ENCODE measurements around the gene DDX3X.

The DDX3X gene

DNA sequence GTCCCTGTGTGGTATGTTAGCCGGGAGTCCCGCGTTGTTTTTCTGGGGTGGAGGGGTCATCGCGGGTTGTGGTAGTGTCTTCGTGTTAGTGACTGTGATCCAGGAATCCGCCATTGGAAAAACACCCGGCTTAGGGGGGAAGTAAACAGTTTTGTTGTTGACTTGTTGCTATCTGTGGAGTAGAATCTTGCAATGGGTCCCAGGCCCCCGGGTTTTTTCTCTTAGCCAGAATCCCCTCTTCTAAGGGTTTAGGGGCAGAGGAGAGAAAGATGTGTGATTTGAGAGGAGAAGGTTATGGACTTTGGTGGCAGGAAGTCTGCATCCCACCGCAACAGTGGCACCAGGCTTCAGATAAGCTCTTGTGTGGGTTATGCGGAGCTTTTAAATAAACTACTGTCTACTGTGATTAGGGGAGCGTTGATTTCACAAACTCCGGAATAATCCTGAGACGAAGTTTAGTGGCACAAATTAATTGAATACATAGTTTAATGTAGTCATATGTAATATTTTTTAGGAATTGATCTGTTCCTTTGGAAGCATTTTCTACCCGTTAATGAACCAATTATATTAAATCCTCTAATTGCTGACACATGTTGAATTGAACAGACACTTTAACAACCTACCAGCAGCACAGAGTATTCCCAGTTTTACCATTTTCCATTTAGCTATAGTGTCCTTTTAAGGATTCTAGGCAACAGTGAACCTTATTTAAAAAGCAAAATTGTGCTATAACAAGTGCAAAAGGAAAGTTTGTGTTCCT, 1.4 kb downstream of the DDX3X start:
- peaks cover 43% of the 10 kb centered on the region for H3K36me3 Mint-ChIP-seq (ENCODE audit: low read depth)
- peaks cover 3% of the 10 kb centered on the region for H3K27me3 Mint-ChIP-seq (ENCODE audit: low read depth)
- H3K9me3 Mint-ChIP-seq = no peaks in the 10 kb centered on the region
- H3K27ac Mint-ChIP-seq = peak overlapping the region; percentile 99
- no peak for DNase-seq (ENCODE audit: low spot score)
- H3K4me1 Mint-ChIP-seq (ENCODE audit: low read depth) = peaks cover 36% of the 10 kb centered on the region
- H3K4me3 Mint-ChIP-seq = peak overlapping the region; percentile 92

DNA sequence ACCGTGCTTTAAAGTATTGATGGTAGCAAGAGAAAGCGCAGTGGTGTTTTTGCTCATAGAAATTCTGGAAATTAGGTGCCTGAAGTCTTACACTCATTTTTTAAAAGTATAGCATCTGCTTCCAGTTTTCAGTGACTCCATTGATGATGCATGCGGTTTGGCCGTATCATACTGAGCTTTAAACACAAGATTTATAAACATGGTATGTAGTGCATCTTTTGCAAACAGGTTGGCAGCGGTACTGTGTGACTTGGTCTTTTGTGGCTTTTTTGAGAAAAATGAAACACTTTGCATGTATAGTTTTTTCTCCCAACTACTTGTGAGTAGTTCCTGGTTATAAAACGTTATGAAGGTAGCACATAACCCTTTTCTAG, 2.0 kb downstream of the DDX3X start:
- Mint-ChIP-seq H3K9me3 (no peaks in the 10 kb centered on the region), H3K4me3 (peak overlapping the region; percentile 92), H3K4me1 (ENCODE audit: low read depth) (peaks cover 32% of the 10 kb centered on the region), H3K27ac (peak overlapping the region; percentile 99), H3K27me3 (ENCODE audit: low read depth) (peaks cover 3% of the 10 kb centered on the region), H3K36me3 (ENCODE audit: low read depth) (peaks cover 48% of the 10 kb centered on the region)
- DNase-seq (ENCODE audit: low spot score) = no peak

GRCh38 chrX:41336447-41336846, 2.5 kb downstream of the DDX3X start:
- H3K36me3 Mint-ChIP-seq (ENCODE audit: low read depth) = peaks cover 51% of the 10 kb centered on the region
- no peak for DNase-seq (ENCODE audit: low spot score)
- H3K27ac Mint-ChIP-seq = peak overlapping the region; percentile 99
- peaks cover 34% of the 10 kb centered on the region for H3K4me1 Mint-ChIP-seq (ENCODE audit: low read depth)
- no peaks in the 10 kb centered on the region for H3K9me3 Mint-ChIP-seq
- peaks cover 3% of the 10 kb centered on the region for H3K27me3 Mint-ChIP-seq (ENCODE audit: low read depth)
- peak overlapping the region; percentile 92 for H3K4me3 Mint-ChIP-seq

GRCh38 chrX:41337140-41337539, 3.2 kb downstream of the DDX3X start:
- H3K4me1 Mint-ChIP-seq (ENCODE audit: low read depth) = peaks cover 33% of the 10 kb centered on the region
- peaks cover 52% of the 10 kb centered on the region for H3K36me3 Mint-ChIP-seq (ENCODE audit: low read depth)
- DNase-seq (ENCODE audit: low spot score) = no peak
- H3K4me3 Mint-ChIP-seq = peak overlapping the region; percentile 92
- H3K27me3 Mint-ChIP-seq (ENCODE audit: low read depth) = peaks cover 3% of the 10 kb centered on the region
- H3K9me3 Mint-ChIP-seq = no peaks in the 10 kb centered on the region
- H3K27ac Mint-ChIP-seq = peak overlapping the region; percentile 60

GRCh38 chrX:41338436-41338835, 4.5 kb downstream of the DDX3X start:
- H3K9me3 Mint-ChIP-seq = no peaks in the 10 kb centered on the region
- peaks cover 3% of the 10 kb centered on the region for H3K27me3 Mint-ChIP-seq (ENCODE audit: low read depth)
- H3K27ac Mint-ChIP-seq = peak overlapping the region; percentile 15
- no peak for DNase-seq (ENCODE audit: low spot score)
- peaks cover 31% of the 10 kb centered on the region for H3K4me1 Mint-ChIP-seq (ENCODE audit: low read depth)
- peak overlapping the region; percentile 92 for H3K4me3 Mint-ChIP-seq
- H3K36me3 Mint-ChIP-seq (ENCODE audit: low read depth) = peaks cover 58% of the 10 kb centered on the region

GRCh38 chrX:41339148-41339547, 5.2 kb downstream of the DDX3X start:
- H3K36me3 Mint-ChIP-seq (ENCODE audit: low read depth) = peaks cover 65% of the 10 kb centered on the region
- H3K4me1 Mint-ChIP-seq (ENCODE audit: low read depth) = peaks cover 31% of the 10 kb centered on the region
- no peaks in the 10 kb centered on the region for H3K9me3 Mint-ChIP-seq
- peak overlapping the region; percentile 58 for H3K4me3 Mint-ChIP-seq
- DNase-seq (ENCODE audit: low spot score) = no peak
- H3K27ac Mint-ChIP-seq = no peak overlapping the region
- H3K27me3 Mint-ChIP-seq (ENCODE audit: low read depth) = peaks cover under 1% of the 10 kb centered on the region

DNA sequence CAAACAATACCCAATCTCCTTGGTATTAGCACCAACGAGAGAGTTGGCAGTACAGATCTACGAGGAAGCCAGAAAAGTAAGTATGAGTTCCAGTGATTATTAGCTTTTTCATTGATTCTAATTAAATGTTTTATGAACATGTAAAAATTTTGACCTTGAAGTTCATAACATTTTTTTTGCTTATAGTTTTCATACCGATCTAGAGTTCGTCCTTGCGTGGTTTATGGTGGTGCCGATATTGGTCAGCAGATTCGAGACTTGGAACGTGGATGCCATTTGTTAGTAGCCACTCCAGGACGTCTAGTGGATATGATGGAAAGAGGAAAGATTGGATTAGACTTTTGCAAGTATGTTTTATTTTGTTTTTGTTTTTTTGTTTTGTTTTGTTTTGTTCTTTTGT, 10.1 kb downstream of the DDX3X start:
- H3K4me3 Mint-ChIP-seq = no peak overlapping the region
- DNase-seq (ENCODE audit: low spot score) = no peak
- peaks cover 63% of the 10 kb centered on the region for H3K36me3 Mint-ChIP-seq (ENCODE audit: low read depth)
- H3K4me1 Mint-ChIP-seq (ENCODE audit: low read depth) = peaks cover 20% of the 10 kb centered on the region
- H3K27me3 Mint-ChIP-seq (ENCODE audit: low read depth) = no peaks in the 10 kb centered on the region
- H3K9me3 Mint-ChIP-seq = no peaks in the 10 kb centered on the region
- no peak overlapping the region for H3K27ac Mint-ChIP-seq

GRCh38 chrX:41347186-41347585, 13.2 kb downstream of the DDX3X start:
- DNase-seq (ENCODE audit: low spot score) = no peak
- no peaks in the 10 kb centered on the region for H3K9me3 Mint-ChIP-seq
- H3K4me1 Mint-ChIP-seq (ENCODE audit: low read depth) = peaks cover 13% of the 10 kb centered on the region
- H3K27ac Mint-ChIP-seq = no peak overlapping the region
- H3K4me3 Mint-ChIP-seq = no peak overlapping the region
- H3K36me3 Mint-ChIP-seq (ENCODE audit: low read depth) = peaks cover 57% of the 10 kb centered on the region
- H3K27me3 Mint-ChIP-seq (ENCODE audit: low read depth) = no peaks in the 10 kb centered on the region

- Mint-ChIP-seq H3K4me3 (no peak overlapping the region), H3K27ac (no peak overlapping the region), H3K27me3 (ENCODE audit: low read depth) (no peaks in the 10 kb centered on the region), H3K4me1 (ENCODE audit: low read depth) (peaks cover 14% of the 10 kb centered on the region), H3K36me3 (ENCODE audit: low read depth) (peaks cover 50% of the 10 kb centered on the region), H3K9me3 (no peaks in the 10 kb centered on the region)
- no peak for DNase-seq (ENCODE audit: low spot score)
Measured at GRCh38 chrX:41348551-41348950, 14.6 kb downstream of the DDX3X start.

GRCh38 chrX:41350150-41350975, 16.4 kb downstream of the DDX3X start:
- peaks cover 15% of the 10 kb centered on the region for H3K4me1 Mint-ChIP-seq (ENCODE audit: low read depth)
- H3K27ac Mint-ChIP-seq = peak overlapping the region; percentile 20
- peaks cover 39% of the 10 kb centered on the region for H3K36me3 Mint-ChIP-seq (ENCODE audit: low read depth)
- no peak for DNase-seq (ENCODE audit: low spot score)
- H3K27me3 Mint-ChIP-seq (ENCODE audit: low read depth) = no peaks in the 10 kb centered on the region
- no peak overlapping the region for H3K4me3 Mint-ChIP-seq
- no peaks in the 10 kb centered on the region for H3K9me3 Mint-ChIP-seq

DNA sequence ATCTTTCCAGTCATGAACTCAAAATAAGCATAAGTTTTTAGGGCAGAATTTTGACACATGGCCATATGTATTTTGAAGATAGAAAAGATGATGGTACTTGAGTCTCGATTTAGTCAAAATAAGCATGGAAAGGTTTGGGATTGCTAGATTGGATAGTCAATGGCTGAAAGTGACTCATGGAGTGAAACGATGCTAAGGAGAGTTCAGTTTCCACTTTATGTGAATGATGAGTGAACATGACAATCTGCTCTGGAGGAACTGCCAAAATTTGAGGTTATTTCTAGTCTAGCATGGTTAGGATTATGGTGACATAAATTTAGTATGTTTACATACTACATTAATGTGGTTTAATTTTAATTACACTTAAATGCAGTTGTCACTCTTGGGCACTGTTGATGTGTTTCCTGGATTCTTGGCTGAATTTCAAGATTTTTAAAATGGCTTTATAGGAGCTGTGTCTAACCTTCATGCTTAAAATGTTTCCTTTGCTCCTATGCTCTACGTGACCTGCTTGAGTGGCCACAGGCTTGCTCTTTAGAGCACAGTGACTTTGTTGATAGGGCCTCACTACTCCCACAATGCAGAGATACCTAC, 17.1 kb downstream of the DDX3X start:
- Mint-ChIP-seq H3K27ac (no peak overlapping the region), H3K4me3 (no peak overlapping the region), H3K27me3 (ENCODE audit: low read depth) (no peaks in the 10 kb centered on the region), H3K9me3 (no peaks in the 10 kb centered on the region), H3K36me3 (ENCODE audit: low read depth) (peaks cover 35% of the 10 kb centered on the region), H3K4me1 (ENCODE audit: low read depth) (peaks cover 15% of the 10 kb centered on the region)
- DNase-seq (ENCODE audit: low spot score) = no peak

- peaks cover 15% of the 10 kb centered on the region for H3K4me1 Mint-ChIP-seq (ENCODE audit: low read depth)
- H3K4me3 Mint-ChIP-seq = no peak overlapping the region
- DNase-seq (ENCODE audit: low spot score) = no peak
- H3K36me3 Mint-ChIP-seq (ENCODE audit: low read depth) = peaks cover 28% of the 10 kb centered on the region
- H3K9me3 Mint-ChIP-seq = no peaks in the 10 kb centered on the region
- H3K27me3 Mint-ChIP-seq (ENCODE audit: low read depth) = no peaks in the 10 kb centered on the region
- no peak overlapping the region for H3K27ac Mint-ChIP-seq
Measured at GRCh38 chrX:41351923-41352322, 18.0 kb downstream of the DDX3X start.

- peaks cover 24% of the 10 kb centered on the region for H3K36me3 Mint-ChIP-seq (ENCODE audit: low read depth)
- H3K27me3 Mint-ChIP-seq (ENCODE audit: low read depth) = no peaks in the 10 kb centered on the region
- H3K27ac Mint-ChIP-seq = no peak overlapping the region
- DNase-seq (ENCODE audit: low spot score) = no peak
- no peak overlapping the region for H3K4me3 Mint-ChIP-seq
- no peaks in the 10 kb centered on the region for H3K9me3 Mint-ChIP-seq
- H3K4me1 Mint-ChIP-seq (ENCODE audit: low read depth) = peaks cover 11% of the 10 kb centered on the region
Measured at GRCh38 chrX:41352329-41352838, 18.4 kb downstream of the DDX3X start.

DNA sequence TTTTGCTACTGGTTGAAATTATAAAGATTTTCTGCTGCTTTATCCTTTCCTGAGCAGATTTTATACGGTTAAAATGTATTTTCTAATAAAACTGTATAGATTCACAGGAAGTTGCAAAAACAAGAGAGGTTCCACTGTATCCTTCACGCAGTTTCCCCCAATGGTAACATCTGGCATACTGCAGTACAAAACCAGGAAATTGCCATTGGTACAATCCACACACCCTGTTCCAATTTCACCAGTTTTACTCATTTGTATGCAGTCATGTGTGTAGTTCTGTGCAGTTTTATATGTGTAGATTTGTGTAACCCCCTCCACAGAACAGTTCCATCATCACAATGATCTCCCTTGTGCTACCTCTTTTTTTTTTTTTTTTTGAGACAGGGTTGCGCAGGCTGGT, 20.0 kb downstream of the DDX3X start:
- Mint-ChIP-seq H3K36me3 (ENCODE audit: low read depth) (peaks cover 12% of the 10 kb centered on the region), H3K4me1 (ENCODE audit: low read depth) (peaks cover 11% of the 10 kb centered on the region), H3K27me3 (ENCODE audit: low read depth) (no peaks in the 10 kb centered on the region), H3K27ac (no peak overlapping the region), H3K9me3 (no peaks in the 10 kb centered on the region), H3K4me3 (no peak overlapping the region)
- no peak for DNase-seq (ENCODE audit: low spot score)
